HG03354 (cell line): ENCODE results near the gene BCL11B.

Experiments used
- ATAC-seq: cut with Tn5 transposase; IDR thresholded peaks from one replicate; pipeline ENCODE4 v1.9.1; 2021; ENCODE audit warnings: mild to moderate bottlenecking; ENCODE audit not compliant: unreplicated experiment, poor library complexity, severe bottlenecking

BCL11B gene

GRCh38 chr14:99271951-99272631, at the start of gene BCL11B:
Gene BCL11B, minus strand, starts transcription at chr14:99272197. Its CDS starts 979 bp downstream, at chr14:99271218.
- peak; percentile 80 for ATAC-seq

DNA sequence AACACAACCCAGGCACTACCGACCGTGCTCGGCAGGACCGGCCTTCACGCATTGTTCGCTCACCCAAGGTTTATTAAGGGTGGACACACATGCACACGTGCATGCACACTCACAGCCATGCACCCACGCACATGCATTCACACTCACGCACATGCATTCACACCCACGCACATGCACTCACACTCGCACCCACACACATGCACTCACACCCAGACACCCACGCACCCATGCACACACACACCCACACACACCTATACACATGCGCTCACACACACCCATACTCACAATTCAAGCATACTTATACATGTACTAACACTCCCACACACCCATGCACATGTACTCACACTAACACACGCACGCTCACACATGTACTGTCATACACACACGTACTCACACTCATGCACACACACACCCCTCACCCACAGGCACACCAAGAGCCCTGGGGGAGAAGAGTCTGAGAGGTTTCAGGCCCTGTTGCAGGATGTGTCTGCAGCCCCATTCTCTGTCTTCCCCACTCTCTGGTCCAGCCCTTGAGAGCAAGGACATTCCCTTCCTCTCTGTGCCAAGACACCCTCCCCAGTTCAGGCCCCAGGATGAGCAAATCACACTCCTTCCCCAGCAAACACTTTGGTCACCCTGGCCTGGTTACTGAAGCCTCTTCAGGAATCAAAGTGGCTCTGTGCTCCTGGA, 49.4 kb upstream of the BCL11B start:
- no peak for ATAC-seq

- ATAC-seq, result no peak
Measured at GRCh38 chr14:99320621-99321235, 48.7 kb upstream of the BCL11B start.

DNA sequence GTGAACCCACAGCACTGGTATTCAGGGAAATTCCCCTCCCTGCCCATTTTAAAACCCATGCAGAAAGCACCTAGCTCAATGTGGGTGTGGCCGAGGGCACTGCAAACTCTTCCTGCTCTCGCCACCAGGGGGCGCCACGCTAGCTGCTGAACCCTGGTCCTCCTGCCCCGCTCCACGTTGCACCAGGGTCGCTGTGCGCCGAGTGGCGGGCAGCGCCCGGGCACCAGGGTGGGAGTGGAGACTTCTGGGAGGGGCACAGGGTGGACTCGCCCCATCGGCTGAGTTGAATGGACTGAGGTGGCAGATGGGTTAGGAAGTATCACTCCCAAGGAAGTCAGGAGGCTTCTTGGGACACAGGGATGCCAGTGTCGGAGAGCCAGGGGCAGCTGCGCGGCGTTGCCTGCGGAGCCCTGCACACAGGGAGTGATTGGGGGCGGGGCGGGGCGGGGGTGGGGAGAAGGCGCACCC, 48.1 kb upstream of the BCL11B start:
- peak; percentile 84 for ATAC-seq

DNA sequence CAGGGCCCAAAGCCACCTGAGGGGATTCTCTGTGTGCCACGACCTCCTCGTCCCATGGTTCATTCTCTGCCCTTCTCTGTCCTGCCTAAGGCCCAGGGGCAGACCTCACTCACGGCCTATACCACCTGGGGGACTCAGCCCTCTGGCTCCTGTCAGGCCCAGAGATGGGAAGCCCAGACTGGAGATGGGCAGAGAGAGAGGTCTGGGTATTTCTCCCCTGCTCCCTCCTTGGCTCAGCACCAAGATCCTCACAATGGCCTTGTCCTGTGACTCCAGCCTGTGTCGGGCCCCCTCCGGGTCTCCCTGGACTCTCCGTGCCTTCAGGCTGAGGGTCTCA, 46.9 kb upstream of the BCL11B start:
- no peak for ATAC-seq

DNA sequence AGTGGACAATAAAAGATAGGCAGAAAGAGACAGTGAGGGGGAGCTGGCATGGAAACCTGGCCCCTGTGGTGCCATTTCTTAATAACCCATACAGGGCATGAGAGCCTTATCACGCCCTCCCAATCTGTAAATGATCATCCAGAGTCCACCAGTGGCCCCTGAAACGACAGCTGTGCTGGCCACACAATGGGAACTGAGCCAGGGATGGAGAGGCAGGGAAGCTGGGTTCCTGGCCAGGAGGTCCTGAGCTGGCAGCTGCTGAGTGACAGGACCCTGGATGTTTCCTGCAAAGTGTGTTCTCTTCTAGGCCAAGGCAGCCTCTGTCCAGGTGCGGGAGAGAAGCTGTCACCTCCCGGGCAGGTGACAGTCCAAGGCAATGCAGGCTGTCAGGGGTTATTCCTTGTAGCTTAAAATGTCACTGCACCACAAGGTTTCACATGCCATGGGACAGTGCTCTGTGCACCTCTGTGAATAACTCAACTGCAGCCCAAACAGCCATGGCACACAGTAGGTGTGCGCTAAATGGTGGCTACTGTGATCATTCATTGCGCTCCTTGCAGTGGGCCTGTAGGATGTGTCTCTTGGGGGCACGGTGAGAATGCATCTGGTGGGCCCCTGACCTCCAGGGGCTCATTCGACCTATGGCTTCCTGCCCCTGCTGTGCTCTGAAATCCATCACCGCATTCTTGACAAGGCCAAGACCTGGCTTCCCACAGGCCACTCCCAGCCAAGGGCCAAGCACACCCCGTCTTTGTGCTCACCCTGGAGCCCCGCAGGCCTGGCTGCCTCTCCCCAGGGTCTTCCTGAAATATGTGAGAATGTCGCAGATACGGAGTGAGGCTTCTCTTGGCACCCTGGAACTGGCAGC, 46.3 kb upstream of the BCL11B start:
- no peak for ATAC-seq

DNA sequence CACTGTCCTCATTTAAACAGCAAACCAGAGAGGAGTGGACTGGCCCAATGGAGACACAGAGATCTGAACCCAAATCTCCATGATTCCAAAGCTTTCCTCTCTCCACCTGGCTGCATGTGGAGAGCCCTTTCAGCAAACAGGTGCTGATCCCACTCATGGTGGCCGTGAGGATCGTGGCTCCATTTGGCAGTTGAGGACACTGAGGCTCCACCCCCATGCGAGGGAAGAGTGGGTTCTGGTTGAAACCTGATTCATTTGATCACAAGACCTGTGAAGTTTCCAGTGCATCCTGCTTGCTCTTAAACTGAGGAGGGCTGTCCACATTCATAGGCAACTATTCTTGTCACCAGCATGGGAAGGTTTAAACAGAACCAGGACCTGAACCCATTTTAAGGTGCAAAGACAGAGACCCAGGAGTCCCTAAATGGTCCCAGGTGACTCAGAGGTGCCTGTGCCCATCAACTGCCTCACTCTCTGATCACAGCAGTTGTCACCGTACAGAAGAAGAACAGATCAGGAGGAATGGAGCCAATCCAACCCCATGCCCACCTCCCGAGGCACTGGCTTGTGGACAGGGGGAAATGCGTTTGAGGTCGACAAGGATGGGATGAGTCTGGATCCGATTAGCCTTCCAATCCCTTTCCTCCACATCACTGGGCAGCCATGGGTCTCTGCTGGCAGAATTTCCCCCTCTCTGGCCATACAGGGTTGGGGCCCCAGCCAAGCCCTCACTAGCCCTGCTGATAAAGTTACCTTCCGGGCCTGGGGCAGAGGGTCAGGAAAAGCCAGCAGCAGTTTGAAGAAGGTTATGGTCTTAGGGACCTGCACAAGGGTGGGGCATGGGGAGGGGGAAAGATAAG, 45.5 kb upstream of the BCL11B start:
- ATAC-seq, result no peak

GRCh38 chr14:99316281-99317163, 44.5 kb upstream of the BCL11B start:
- no peak for ATAC-seq

DNA sequence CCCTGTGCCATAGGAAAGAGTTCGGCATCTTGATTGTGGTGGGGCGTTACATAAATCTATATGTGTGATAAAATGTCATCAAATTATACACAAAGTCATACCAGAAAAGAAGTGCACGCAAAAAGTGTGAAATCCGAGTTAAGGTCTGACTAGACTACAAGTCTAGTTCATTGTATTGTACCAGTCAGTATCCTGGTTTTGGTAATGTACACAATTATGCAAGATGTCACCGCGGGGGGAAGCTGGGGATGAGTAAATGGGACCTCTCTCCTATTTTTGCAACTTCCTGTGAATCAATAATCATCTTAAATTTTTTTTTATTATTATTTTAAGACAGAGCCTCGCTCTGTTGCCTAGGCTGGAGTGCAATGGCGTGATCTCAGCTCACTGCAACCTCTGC, 43.2 kb upstream of the BCL11B start:
- ATAC-seq, result no peak

GRCh38 chr14:99314623-99315022, 42.6 kb upstream of the BCL11B start:
- no peak for ATAC-seq

GRCh38 chr14:99313234-99313633, 41.2 kb upstream of the BCL11B start:
- no peak for ATAC-seq

- ATAC-seq, result no peak
Measured at GRCh38 chr14:99312106-99312505, 40.1 kb upstream of the BCL11B start.

- no peak for ATAC-seq
Measured at GRCh38 chr14:99309220-99309766, 37.3 kb upstream of the BCL11B start.

- no peak for ATAC-seq
Measured at GRCh38 chr14:99304208-99304607, 32.2 kb upstream of the BCL11B start.

- no peak for ATAC-seq
Measured at GRCh38 chr14:99300190-99300589, 28.2 kb upstream of the BCL11B start.

DNA sequence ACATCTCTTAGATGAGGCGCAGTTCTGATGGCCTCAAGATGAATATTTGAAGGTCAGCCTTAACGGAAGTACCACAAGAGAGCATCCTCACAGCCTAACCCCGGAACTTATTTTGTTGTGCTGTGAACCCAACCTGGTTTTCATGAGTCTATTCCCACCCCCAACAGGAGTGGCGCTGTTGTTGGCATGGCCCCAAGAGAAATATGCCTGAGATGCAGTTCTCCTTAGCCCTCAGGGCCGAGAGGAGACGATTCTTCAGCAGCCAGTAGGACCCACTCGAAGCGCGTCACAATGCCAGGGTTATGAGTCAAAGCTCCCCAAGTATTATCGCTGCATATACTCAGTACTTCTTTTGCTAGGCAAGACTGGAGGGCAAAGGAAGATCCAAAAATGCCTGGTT, 24.5 kb upstream of the BCL11B start:
- no peak for ATAC-seq

DNA sequence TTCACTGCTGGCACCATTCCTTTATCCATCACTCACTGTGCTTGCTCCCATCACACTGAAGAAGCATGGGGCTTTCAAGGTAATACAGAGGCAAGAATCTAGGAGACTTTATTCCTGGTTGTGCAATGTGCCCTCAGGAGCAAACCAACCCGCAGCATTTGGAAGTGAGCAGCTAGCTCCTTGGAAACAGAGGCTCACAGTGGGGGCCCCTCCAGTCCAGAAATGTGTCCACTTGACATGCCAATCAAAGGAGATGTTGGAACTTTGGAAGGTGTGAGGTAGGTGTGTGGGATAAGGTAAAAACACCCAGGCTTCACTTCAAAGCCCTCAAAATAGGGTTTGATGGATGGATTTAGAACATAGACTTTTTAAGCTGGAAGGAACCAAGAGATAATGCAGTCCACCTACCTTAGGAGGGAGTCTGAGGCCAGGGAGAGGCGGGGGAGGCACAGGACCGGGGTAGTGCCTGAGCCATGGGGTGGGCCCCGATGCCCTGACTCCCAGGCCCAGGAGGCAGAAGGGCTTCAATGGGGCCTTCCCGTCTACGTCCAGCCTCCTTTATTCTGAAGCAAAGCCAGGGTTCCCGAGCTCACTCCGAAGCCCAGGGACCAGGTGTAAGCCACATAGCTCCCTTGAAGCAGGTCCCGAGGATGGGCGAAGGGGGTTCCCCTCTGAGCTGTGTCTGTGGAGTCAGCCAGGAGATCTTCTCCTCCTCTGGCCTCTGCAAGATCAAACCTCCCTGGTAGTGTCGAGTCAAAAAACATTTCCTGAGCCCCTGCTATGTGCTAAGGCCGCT, 17.6 kb upstream of the BCL11B start:
- ATAC-seq, result no peak
